ENCODE data around the gene CCDC40. TPM values are rescaled to one million over a fixed set of nuclear protein-coding genes. Genes with fewer than 3 reads are reported as not detected.

The CCDC40 gene
- total and polyA plus RNA-seq, 9 of the 15 experiments (the other 6 are each of a cell fraction or from before 2014, with no cell fraction given) = 0.07 to 0.33 TPM; not detected in 7

GRCh38 chr17:80101011-80101945 lies 64.8 kb downstream of the CCDC40 start, which contains the start of gene GAA (continued):
- no peak for TF ChIP-seq NUFIP1 (IDR thresholded peaks at IDR 0.05; ENCODE audit: partially characterized antibody)
- TF ChIP-seq CREB3 (tag; conservative IDR thresholded peaks at IDR 0.05; ENCODE audit: low read depth) = no peak
- 0 out of 2 replicates have a peak, but pooled peaks have one; percentile 27 for TF ChIP-seq RFX5 (IDR thresholded peaks at IDR 0.05; ENCODE audit: low read depth, low read length)
- TF ChIP-seq ETS2 (tag; IDR thresholded peaks at IDR 0.05; ENCODE audit: borderline replicate concordance, poor library complexity, severe bottlenecking) = no peak
- TF ChIP-seq ZNF583 (CRISPR knock-in tag; IDR thresholded peaks at IDR 0.05) = peak; percentile 94
- no peak; the same call in 1 of the 2 replicates for TF ChIP-seq MTA3 (IDR thresholded peaks at IDR 0.05; ENCODE audit: borderline replicate concordance)
- no peak for TF ChIP-seq CHD2 (IDR thresholded peaks at IDR 0.05; ENCODE audit: low read depth, low read length)
- TF ChIP-seq EWSR1 (IDR thresholded peaks at IDR 0.05; ENCODE audit: borderline replicate concordance, low read depth, partially characterized antibody) = no peak
- TF ChIP-seq RERE (CRISPR knock-in tag; IDR thresholded peaks at IDR 0.05; ENCODE audit: borderline replicate concordance) = no peak
- TF ChIP-seq L3MBTL2 (IDR thresholded peaks at IDR 0.05) = peak; percentile 73
- TF ChIP-seq PHB (CRISPR knock-in tag; IDR thresholded peaks at IDR 0.05) = no peak
- TF ChIP-seq ZBTB8A (IDR thresholded peaks at IDR 0.05; ENCODE audit: partially characterized antibody) = no peak
- TF ChIP-seq E4F1 (CRISPR knock-in tag; IDR thresholded peaks at IDR 0.05; ENCODE audit: borderline replicate concordance) = no peak
- peak; percentile 70 for TF ChIP-seq KLF1 (tag; IDR thresholded peaks at IDR 0.05)
- no peak for TF ChIP-seq NR3C1 (CRISPR knock-in tag; IDR thresholded peaks at IDR 0.05)
- no peak for TF ChIP-seq ZNF212 (CRISPR knock-in tag; IDR thresholded peaks at IDR 0.05)

Data from K562 (cell line).